Muscle of arm (tissue), 12 donors: ENCODE data around the gene AFAP1. TPM values are rescaled to one million over a fixed set of nuclear protein-coding genes. Genes with fewer than 3 reads are reported as not detected.
A peak's percentile ranks its signal among the peaks of the same experiment; 100 is the strongest.

Source experiments
- DNase-seq: peaks from one replicate; pipeline ENCODE4 v3.0.0-alpha.2; 2013
- polyA plus RNA-seq, 12 donors: library from polyadenylated mRNA; unstranded; fragments of 120-200 nt; gene quantifications; one replicate each; pipeline ENCODE4 v1.2.1, GENCODE V29; 2013; ENCODE audit not compliant: insufficient read length in 12 of 12

AFAP1 gene
- polyA plus RNA-seq, 12 donors: 27.8 to 46.1 (median 33.4) TPM; not detected in 1

- DNase-seq: no peak
Observed at GRCh38 chr4:7773401-7774180, 166.1 kb downstream of the AFAP1 start.

GRCh38 chr4:7772711-7773385 is 166.8 kb downstream of the AFAP1 start:
- DNase-seq: no peak

GRCh38 chr4:7771541-7772507 is 167.8 kb downstream of the AFAP1 start:
- no peak for DNase-seq

GRCh38 chr4:7771056-7771455 is 168.6 kb downstream of the AFAP1 start:
- no peak for DNase-seq

GRCh38 chr4:7770224-7771050 is 169.2 kb downstream of the AFAP1 start:
- DNase-seq: no peak

- no peak for DNase-seq
Observed at GRCh38 chr4:7769396-7770223, 170.1 kb downstream of the AFAP1 start.

GRCh38 chr4:7768736-7769135 is 170.9 kb downstream of the AFAP1 start:
- DNase-seq: no peak

GRCh38 chr4:7767966-7768365 is 171.7 kb downstream of the AFAP1 start:
- DNase-seq: no peak

- no peak for DNase-seq
Observed at GRCh38 chr4:7767526-7767925, 172.1 kb downstream of the AFAP1 start.

- no peak for DNase-seq
Observed at GRCh38 chr4:7766661-7767345, 172.9 kb downstream of the AFAP1 start.

GRCh38 chr4:7766086-7766485 is 173.6 kb downstream of the AFAP1 start:
- DNase-seq: no peak

- DNase-seq: no peak
Observed at GRCh38 chr4:7765666-7766065, 174.0 kb downstream of the AFAP1 start.

GRCh38 chr4:7764466-7764865 is 175.2 kb downstream of the AFAP1 start:
- no peak for DNase-seq

- DNase-seq: no peak
Observed at GRCh38 chr4:7763788-7764187, 175.9 kb downstream of the AFAP1 start.

GRCh38 chr4:7763106-7763505 is 176.6 kb downstream of the AFAP1 start:
- DNase-seq: no peak

GRCh38 chr4:7762376-7763030 is 177.2 kb downstream of the AFAP1 start:
- DNase-seq: no peak

- DNase-seq: peak; percentile 71
Observed at GRCh38 chr4:7761720-7762119, 177.9 kb downstream of the AFAP1 start.

GRCh38 chr4:7761312-7761711 is 178.3 kb downstream of the AFAP1 start:
- no peak for DNase-seq

- DNase-seq: no peak
Observed at GRCh38 chr4:7760706-7761105, 179.0 kb downstream of the AFAP1 start.
